Heart right ventricle (tissue), 16 donors: ENCODE data around the gene UBE2S. TPM values are rescaled to one million over a fixed set of nuclear protein-coding genes. Genes with fewer than 3 reads are reported as not detected.

Experiments used
- ATAC-seq, 8 donors: fragments of 200-7000 bp; cut with Tn5 transposase; one replicate each; pipeline ENCODE4 v1.9.1; 2020; ENCODE audit warnings: mild to moderate bottlenecking in 8 of 8, moderate library complexity in 8 of 8, moderate number of reproducible peaks in 1 of 8
- DNase-seq, 2 donors: peaks; one replicate each; pipeline ENCODE4 v3.0.0-alpha.2; 2020
- H3K27ac ChIP-seq, 10 donors: fragments of 200-600 bp; sonication (generic) in 2 of 10; one replicate each; pipeline versions ENCODE4 v1.5.0 to v1.8.0; 2020 to 2022; ENCODE audit warnings: mild to moderate bottlenecking in 3 of 10
- H3K27me3 ChIP-seq, 7 donors: fragments of 200-600 bp; one replicate each; pipeline ENCODE4 v1.8.0; 2021 to 2022; ENCODE audit warnings: mild to moderate bottlenecking in 2 of 7
- H3K36me3 ChIP-seq, 9 donors: fragments of 200-600 bp; sonication (generic) in 1 of 9; one replicate each; pipeline versions ENCODE4 v1.5.0 to v1.8.0; 2020 to 2022; ENCODE audit warnings: mild to moderate bottlenecking in 2 of 9
- H3K4me1 ChIP-seq, 9 donors: fragments of 200-600 bp; sonication (generic) in 1 of 9; one replicate each; pipeline versions ENCODE4 v1.5.0 to v1.8.0; 2020 to 2022; ENCODE audit warnings: mild to moderate bottlenecking in 4 of 9
- H3K4me3 ChIP-seq, 10 donors: fragments of 200-600 bp; sonication (generic) in 2 of 10; one replicate each; pipeline versions ENCODE4 v1.5.0 to v1.8.0; 2020 to 2022; ENCODE audit warnings: mild to moderate bottlenecking in 7 of 10, moderate library complexity in 2 of 10
- H3K9me3 ChIP-seq, 11 donors: fragments of 200-600 bp in 10 of 11; sonication (generic) in 2 of 11; one replicate each; pipeline versions ENCODE4 v1.5.0 to v1.8.0; 2013 to 2022; ENCODE audit warnings: mild to moderate bottlenecking in 2 of 11, control low read depth in 1 of 11, moderate library complexity in 1 of 11
- CTCF ChIP-seq, 9 donors: fragments of 200-600 bp; sonication (generic) in 2 of 9; IDR thresholded peaks; one replicate each; pipeline versions ENCODE4 v1.5.0 to v1.8.0; 2021 to 2022; ENCODE audit warnings: antibody characterized with exemption in 9 of 9, mild to moderate bottlenecking in 5 of 9, moderate library complexity in 1 of 9
- WGBS, 2 donors: extraction: QIAGEN DNeasy Blood & Tissue Kit; methylation state at CpG; one replicate each; pipeline ENCODE4 v1.1.7; 2013; ENCODE audit warnings: inconsistent platforms in 1 of 2; 5-methylcytosine and 5-hydroxymethylcytosine counted together
- intact Hi-C, 10 donors: fragments of 100-400 bp; cut with DNase I; formaldehyde crosslinking; loops; one replicate each; pipeline versions ENCODE4 v1.11.1 to v1.14.2; 2022
- polyA plus RNA-seq, 2 donors: library from polyadenylated mRNA; stranded (reverse); fragments of 200-250 nt; gene quantifications; one replicate each; pipeline ENCODE4 v1.2.3, GENCODE V29; 2013
- total RNA-seq, 10 donors: library from RNA; stranded (reverse); fragmentation: NEBNext Ultra II Directional in 3 of 10; extraction: Animal tissue kit (Norgen Biotek cat#: 25700) in 3 of 10; gene quantifications; one replicate each; pipeline versions ENCODE4 v1.2.1 to v1.2.4, GENCODE V29; 2021 to 2023
- donor health status: Arrhythmogenic right ventricular cardiomyopathy.
- donor health status: ischemic (EF 13 %, LVEDD 7.1; RV severe dilation, severe dysfunction).
- donor health status: healthy with polysubstance abuse.
- donor health status: DM: no; HTN: yes; CAD: no.
- donor health status: DM: no; HTN: no; CAD: no.
- donor health status: ischemic (EF 25% LVEDD 6.9; RV normal size, moderate dysfunction).
- donor health status: ischemic (EF 25% LVEDD 5.7; RV mildly dilated, moderate dysfunction).
- donor health status: healthy.
- donor health status: DM: yes; HTN: yes; CAD: no.
- donor health status: Ischemic cardiomyopathy.
- donor health status: ischemic (EF 35%, LVEDD 5.7; RV mildly dilated, moderate dysfunction).
- donor health status: nonischemic (EF 11% LVEDD 7.7; RV severe dilation, severe dysfunction).
- donor health status: DM: yes; HTN: yes; CAD: no.
- donor health status: PGD.
- donor health status: ischemic (EF 29% LVEDD 5.4; RV normal size, mild dysfunction).
- donor health status: nonischemic (EF 23%, LVEDD 6.1; RV moderate dilation, normal function).

Gene UBE2S
- total and polyA plus RNA-seq, 12 donors, result 8.0 to 42.1 (median 28.9) TPM

DNA sequence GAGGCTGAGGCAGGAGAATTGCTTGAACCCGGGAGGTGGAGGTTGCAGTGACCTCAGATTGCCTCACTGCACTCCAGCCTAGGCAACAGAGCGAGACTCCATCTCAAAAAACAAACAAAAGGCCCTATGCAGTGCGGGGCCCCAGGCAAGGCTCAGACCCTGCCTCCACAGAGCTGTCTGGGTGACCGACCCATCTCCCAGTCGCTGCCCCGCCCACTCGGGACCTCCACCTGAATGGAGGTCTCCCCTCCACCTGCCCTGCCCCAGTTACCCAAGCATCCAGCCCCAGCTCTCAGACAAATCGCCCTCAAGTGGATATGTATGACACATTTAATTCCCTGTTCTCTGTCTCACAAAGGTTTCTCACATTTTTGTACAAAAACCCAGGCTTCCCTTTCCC lies 42.3 kb downstream of the UBE2S start:
- WGBS, 2 donors, result 86 to 88% methylated on average over 8 of the region's 8 CpGs
- ATAC-seq, result no peak
- Histone ChIP-seq H3K36me3 (no peaks in the 10 kb centered on the region), H3K4me1 (peaks cover 3 to 15% (median 6%) of the 10 kb centered on the region in 9 donors), H3K4me3 (no peak overlapping the region), H3K27ac (no peak overlapping the region), H3K9me3 (no peaks in the 10 kb centered on the region), H3K27me3 (peaks cover 17 to 55% (median 34%) of the 10 kb centered on the region in 7 donors)
- no peak for TF ChIP-seq CTCF (IDR thresholded peaks at IDR 0.05)
- intact Hi-C loops, result no loop called here
- no peak for DNase-seq

GRCh38 chr19:55362990-55363716 lies 44.4 kb downstream of the UBE2S start, which contains the start of gene GARIN5B:
Gene GARIN5B, minus strand, starts transcription at chr19:55363260. Its CDS starts 194 bp downstream, at chr19:55363066.
- intact Hi-C loops, result loop anchor here in 1 of 10 donors (5.0 kb wide), 1 partner anchor 41 kb away; no protein-coding TSS in a partner anchor
- H3K27me3 ChIP-seq, result peaks cover 0 to 42% (median 19%) of the 10 kb centered on the region in 7 donors
- no peak for ATAC-seq
- no peaks in the 10 kb centered on the region for H3K36me3 ChIP-seq
- DNase-seq, result no peak
- H3K27ac ChIP-seq, result no peak within 1 kb of the TSS
- no peak for TF ChIP-seq CTCF (IDR thresholded peaks at IDR 0.05)
- no peak within 1 kb of the TSS for H3K4me3 ChIP-seq
- no peaks in the 10 kb centered on the region for H3K9me3 ChIP-seq
- no peaks in the 10 kb centered on the region for H3K4me1 ChIP-seq
- 77% methylated on average over 27 of the region's 27 CpGs for WGBS, 2 donors

DNA sequence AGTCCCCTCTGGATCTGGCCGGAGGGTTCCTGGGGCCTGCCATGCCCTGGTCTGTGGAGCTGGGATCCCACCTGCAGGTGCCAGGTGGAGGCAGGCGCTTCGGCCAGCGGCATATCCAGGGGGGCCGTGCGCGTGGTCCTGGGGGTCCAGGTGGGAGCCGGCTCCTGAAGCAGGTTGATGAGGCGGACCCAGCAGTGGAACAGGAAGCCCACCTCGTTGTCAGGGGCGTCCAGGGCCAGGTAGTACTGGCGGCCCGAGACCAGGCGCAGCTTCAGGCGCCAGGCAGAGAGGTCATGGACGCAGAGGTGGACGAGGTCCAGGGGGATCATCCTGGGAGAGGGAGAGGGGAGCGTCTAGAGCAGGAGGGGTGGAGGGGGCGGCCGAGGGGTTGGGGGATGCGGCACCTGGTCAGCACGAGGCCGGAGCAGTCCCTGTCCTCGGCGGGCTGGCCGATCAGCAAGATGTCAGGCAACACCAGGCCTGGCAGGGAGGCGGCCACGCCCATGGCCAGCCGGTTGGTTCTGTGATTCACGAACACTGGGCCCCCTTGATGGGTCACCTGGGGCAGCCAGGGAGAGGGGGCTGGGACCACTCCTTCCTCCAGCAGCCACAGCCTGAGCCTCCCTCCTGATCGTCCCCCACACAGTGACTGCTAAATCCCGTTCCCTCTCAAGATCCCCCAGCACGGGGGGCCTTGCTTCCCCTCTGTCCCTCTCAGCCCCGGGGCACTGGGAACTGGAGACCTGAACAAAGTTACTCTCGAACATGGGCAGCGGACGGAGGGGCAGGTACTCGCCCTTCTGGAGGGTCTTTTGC lies 45.2 kb downstream of the UBE2S start:
- 68 to 69% methylated on average over 38 of the region's 38 CpGs for WGBS, 2 donors
- intact Hi-C loops, result loop anchor here in 1 of 10 donors (5.0 kb wide), 1 partner anchor 40 kb away; no protein-coding TSS in a partner anchor

More for the DNA sequence above, 45.2 kb downstream of the UBE2S start:
- H3K36me3 ChIP-seq, result no peaks in the 10 kb centered on the region
- peaks cover 0 to 36% (median 12%) of the 10 kb centered on the region in 7 donors for H3K27me3 ChIP-seq
- no peak for TF ChIP-seq CTCF (IDR thresholded peaks at IDR 0.05)
- no peak overlapping the region for H3K27ac ChIP-seq
- no peak overlapping the region for H3K4me3 ChIP-seq
- ATAC-seq (no peak), DNase-seq (no peak)
- H3K4me1 ChIP-seq, result no peaks in the 10 kb centered on the region
- H3K9me3 ChIP-seq, result no peaks in the 10 kb centered on the region
